B cell (primary cell): ENCODE measurements around the gene CRYZ. TPM values are rescaled to one million over a fixed set of nuclear protein-coding genes. Genes with fewer than 3 reads are reported as not detected.

ENCODE experiments used
- ATAC-seq: fragments of 200-7000 bp; cut with Tn5 transposase; one replicate; pipeline ENCODE4 v1.10.0; 2021; ENCODE audit warnings: low read depth, mild to moderate bottlenecking, moderate number of reproducible peaks, moderate library complexity
- CTCF ChIA-PET: fragments of 350-600 bp; sonication (Branson Sonifier 250); formaldehyde crosslinking; loops from one replicate; lab custom pipeline; 2021; ENCODE audit warnings: antibody characterized with exemption, inconsistent platforms; lab: Charles Lee
- POLR2A ChIA-PET: fragments of 350-600 bp; sonication (Branson Sonifier 250); formaldehyde crosslinking; loops from one replicate; lab custom pipeline; 2021; ENCODE audit warnings: antibody characterized with exemption; lab: Charles Lee
- DNase-seq: peaks from one replicate; pipeline ENCODE4 v3.0.0; 2013
- H2AFZ ChIP-seq: 2 replicates; pipeline ENCODE4 v1.6.1; 2012; ENCODE audit warnings: mild to moderate bottlenecking, low read depth, low read length; ENCODE audit not compliant: insufficient read depth, poor library complexity, severe bottlenecking
- H3K27ac ChIP-seq, 2 donors: 1 replicate in 1 of 2; 2 replicates in 1 of 2; pipeline ENCODE4 v1.5.1; 2012 to 2013; ENCODE audit warnings: low read length in 2 of 2, mild to moderate bottlenecking in 2 of 2, moderate library complexity in 1 of 2
- H3K27me3 ChIP-seq, 4 experiments: fragments of 200-600 bp in 1 of 4; sonication (generic) in 1 of 4; replicated peaks in 1 of 4; 1 replicate in 2 of 4; 2 replicates in 2 of 4; pipeline versions ENCODE4 v1.6.1 to v1.7.0; 2013 to 2016; ENCODE audit warnings: low read length in 3 of 4, mild to moderate bottlenecking in 2 of 4, mixed read lengths in 1 of 4, moderate library complexity in 1 of 4; ENCODE audit not compliant: insufficient read depth in 4 of 4, control insufficient read depth in 3 of 4; ENCODE audit errors: control extremely low read depth in 1 of 4
- H3K36me3 ChIP-seq, 2 experiments: replicated peaks in 1 of 2; 1 replicate in 1 of 2; 2 replicates in 1 of 2; pipeline versions ENCODE4 v1.6.1 to v1.7.1; 2013; ENCODE audit warnings: low read length in 1 of 2; ENCODE audit not compliant: insufficient read depth in 2 of 2, control insufficient read depth in 1 of 2; ENCODE audit errors: control extremely low read depth in 1 of 2, extremely low read depth in 1 of 2
- H3K4me1 ChIP-seq, 2 donors: fragments of 200-600 bp in 1 of 2; sonication (generic) in 1 of 2; 1 replicate in 1 of 2; 2 replicates in 1 of 2; pipeline versions ENCODE4 v1.5.1 to v1.6.1; 2013 to 2017; ENCODE audit warnings: low read length in 2 of 2; ENCODE audit not compliant: control insufficient read depth in 2 of 2, insufficient read depth in 2 of 2
- H3K4me2 ChIP-seq: replicated peaks from 2 replicates; pipeline ENCODE3; 2012; ENCODE audit warnings: mild to moderate bottlenecking, low read depth, low read length; ENCODE audit not compliant: poor library complexity, severe bottlenecking
- H3K4me3 ChIP-seq, 5 experiments: fragments of 200-600 bp in 1 of 5; sonication (generic) in 1 of 5; 1 replicate in 3 of 5; 2 replicates in 2 of 5; pipeline versions ENCODE4 v1.5.1 to v1.7.0; 2011 to 2016; ENCODE audit warnings: low read length in 4 of 5, mild to moderate bottlenecking in 4 of 5, low read depth in 2 of 5, control low read depth in 1 of 5, moderate library complexity in 1 of 5; ENCODE audit not compliant: insufficient read depth in 1 of 5; ENCODE audit errors: control extremely low read depth in 1 of 5, extremely low read depth in 1 of 5
- H3K79me2 ChIP-seq: fragments of 200-600 bp; sonication (generic); one replicate; pipeline ENCODE4 v1.6.0; 2016; ENCODE audit warnings: low read length; ENCODE audit not compliant: control insufficient read depth, insufficient read depth
- H3K9ac ChIP-seq: fragments of 200-600 bp; sonication (generic); 2 replicates; pipeline ENCODE4 v1.6.1; 2017; ENCODE audit warnings: mild to moderate bottlenecking, low read length, moderate library complexity
- H3K9me3 ChIP-seq, 3 donors: one replicate each; pipeline versions ENCODE4 v1.6.1 to v1.7.1; 2013; ENCODE audit warnings: low read length in 2 of 3; ENCODE audit not compliant: control insufficient read depth in 2 of 3, insufficient read depth in 1 of 3; ENCODE audit errors: control extremely low read depth in 1 of 3
- H4K20me1 ChIP-seq: 2 replicates; pipeline ENCODE4 v1.6.0; 2012; ENCODE audit warnings: mild to moderate bottlenecking, low read length; ENCODE audit not compliant: insufficient read depth, control insufficient read depth, poor library complexity, severe bottlenecking
- H3K27ac Mint-ChIP-seq: one replicate; pipeline ENCODE4 v1.8.0; 2021; ENCODE audit warnings: mixed read lengths
- H3K27me3 Mint-ChIP-seq: one replicate; pipeline ENCODE4 v1.8.0; 2021; ENCODE audit warnings: mixed read lengths
- H3K4me1 Mint-ChIP-seq: one replicate; pipeline ENCODE4 v1.8.0; 2021; ENCODE audit warnings: mixed read lengths
- H3K4me3 Mint-ChIP-seq: one replicate; pipeline ENCODE4 v1.8.0; 2021; ENCODE audit warnings: mixed read lengths
- H3K9me3 Mint-ChIP-seq: one replicate; pipeline ENCODE4 v1.8.0; 2022; ENCODE audit warnings: mixed read lengths; ENCODE audit not compliant: insufficient read depth
- EZH2 ChIP-seq: IDR thresholded peaks from 2 replicates; pipeline ENCODE4 v1.6.1; 2012; ENCODE audit warnings: borderline replicate concordance, low read depth, mild to moderate bottlenecking, moderate library complexity, low read length; ENCODE audit not compliant: insufficient read depth, poor library complexity, severe bottlenecking
- WGBS: methylation state at CpG from one replicate; pipeline ENCODE4 v1.1.5; 2013; ENCODE audit warnings: missing lambda C conversion rate; ENCODE audit not compliant: insufficient coverage; 5-methylcytosine and 5-hydroxymethylcytosine counted together
- intact Hi-C: fragments of 100-400 bp; cut with micrococcal nuclease; formaldehyde crosslinking; loops from one replicate; pipeline ENCODE4 v1.10.0; 2022
- polyA plus RNA-seq: library from polyadenylated mRNA; depleted of rRNA; stranded (reverse); fragments of >200 nt; gene quantifications from 2 replicates; pipeline ENCODE4 v1.2.3, GENCODE V29; 2012
- total RNA-seq, 2 donors: library from RNA; stranded (reverse); fragments of 120-200 nt in 1 of 2; gene quantifications; 1 replicate in 1 of 2; 2 replicates in 1 of 2; pipeline versions ENCODE4 v1.2.3 to v1.2.4, GENCODE V29; 2013 to 2022
- TF ChIP-seq, protein P1 (sequence below): fragments of 200-600 bp; IDR thresholded peaks from one replicate; pipeline ENCODE4 v1.8.0; 2022; ENCODE audit warnings: antibody characterized with exemption, mild to moderate bottlenecking

The CRYZ gene
- total and polyA plus RNA-seq, 2 donors (not counting 1 experiment from before 2014, with no cell fraction given) = 11.1 to 21.7 TPM

DNA sequence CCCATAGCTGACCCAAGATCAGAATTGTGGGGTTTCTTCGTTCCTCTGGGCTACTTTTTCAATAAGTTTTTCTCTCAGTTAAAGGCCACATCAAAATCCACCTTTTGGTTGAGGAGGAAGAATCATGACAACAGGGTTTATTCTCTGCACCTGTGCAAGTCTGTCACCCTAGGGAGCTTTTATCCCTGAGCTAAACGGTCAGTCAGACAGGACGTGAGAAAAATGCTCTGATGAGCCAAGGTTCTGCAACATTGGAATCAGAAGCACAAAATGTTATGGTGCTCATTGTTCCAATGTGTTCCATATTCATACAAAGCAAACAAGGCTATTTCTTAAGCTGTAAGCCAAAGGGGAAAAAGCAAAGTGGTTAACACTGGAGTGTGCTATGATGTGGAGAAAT lies 51.8 kb downstream of the CRYZ start:
- Histone ChIP-seq H3K27me3 (no peaks in the 10 kb centered on the region), H3K9me3 (no peaks in the 10 kb centered on the region), H3K36me3 (no peaks in the 10 kb centered on the region), H3K4me1 (peaks cover 2 to 4% of the 10 kb centered on the region in 2 donors), H3K4me3 (no peak overlapping the region), H3K79me2 (no peaks in the 10 kb centered on the region), H3K27ac (no peak overlapping the region), H3K4me2 (peak overlapping the region; percentile 7), H3K9ac (no peak overlapping the region), H4K20me1 (no peaks in the 10 kb centered on the region), H2AFZ (no peak overlapping the region)
- no CpG with 5 or more reads among the region's 3 CpGs for WGBS
- peaks cover 17% of the 10 kb centered on the region for H3K4me1 Mint-ChIP-seq
- H3K27me3 Mint-ChIP-seq = no peaks in the 10 kb centered on the region
- H3K9me3 Mint-ChIP-seq = no peaks in the 10 kb centered on the region
- ChIA-PET POLR2A (interaction anchor here (0.5 kb wide), 1 partner anchor 1089 kb away, joined by 5 read pairs; no protein-coding TSS in a partner anchor), CTCF (interaction anchor here (1.2 kb wide), 1 partner anchor 8 kb away, joined by 6 read pairs; no protein-coding TSS in a partner anchor)
- H3K27ac Mint-ChIP-seq = no peak overlapping the region
- DNase-seq = no peak
- intact Hi-C loops = no loop called here
- TF ChIP-seq EZH2 = no peak
- TF ChIP-seq, protein P1, sequence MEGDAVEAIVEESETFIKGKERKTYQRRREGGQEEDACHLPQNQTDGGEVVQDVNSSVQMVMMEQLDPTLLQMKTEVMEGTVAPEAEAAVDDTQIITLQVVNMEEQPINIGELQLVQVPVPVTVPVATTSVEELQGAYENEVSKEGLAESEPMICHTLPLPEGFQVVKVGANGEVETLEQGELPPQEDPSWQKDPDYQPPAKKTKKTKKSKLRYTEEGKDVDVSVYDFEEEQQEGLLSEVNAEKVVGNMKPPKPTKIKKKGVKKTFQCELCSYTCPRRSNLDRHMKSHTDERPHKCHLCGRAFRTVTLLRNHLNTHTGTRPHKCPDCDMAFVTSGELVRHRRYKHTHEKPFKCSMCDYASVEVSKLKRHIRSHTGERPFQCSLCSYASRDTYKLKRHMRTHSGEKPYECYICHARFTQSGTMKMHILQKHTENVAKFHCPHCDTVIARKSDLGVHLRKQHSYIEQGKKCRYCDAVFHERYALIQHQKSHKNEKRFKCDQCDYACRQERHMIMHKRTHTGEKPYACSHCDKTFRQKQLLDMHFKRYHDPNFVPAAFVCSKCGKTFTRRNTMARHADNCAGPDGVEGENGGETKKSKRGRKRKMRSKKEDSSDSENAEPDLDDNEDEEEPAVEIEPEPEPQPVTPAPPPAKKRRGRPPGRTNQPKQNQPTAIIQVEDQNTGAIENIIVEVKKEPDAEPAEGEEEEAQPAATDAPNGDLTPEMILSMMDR = no peak
- H3K4me3 Mint-ChIP-seq = no peak overlapping the region
- ATAC-seq = no peak

GRCh38 chr1:74679811-74680210 lies 53.0 kb downstream of the CRYZ start:
- Mint-ChIP-seq H3K4me3 (no peak overlapping the region), H3K27me3 (peaks cover under 1% of the 10 kb centered on the region), H3K4me1 (peaks cover 18% of the 10 kb centered on the region), H3K9me3 (no peaks in the 10 kb centered on the region), H3K27ac (no peak overlapping the region)
- H2AFZ ChIP-seq = no peak overlapping the region
- H3K9ac ChIP-seq = no peak overlapping the region
- intact Hi-C loops = no loop called here
- H3K27ac ChIP-seq = no peak overlapping the region
- ChIA-PET CTCF (interaction anchor here (3.0 kb wide), 1 partner anchor 10 kb away, joined by 13 read pairs; no protein-coding TSS in a partner anchor), POLR2A (no interaction called here)
- ATAC-seq (no peak), DNase-seq (no peak)
- H4K20me1 ChIP-seq = no peaks in the 10 kb centered on the region
- H3K27me3 ChIP-seq = no peaks in the 10 kb centered on the region
- H3K4me2 ChIP-seq = no peak overlapping the region
- H3K4me1 ChIP-seq = peaks cover 2 to 4% of the 10 kb centered on the region in 2 donors
- H3K4me3 ChIP-seq = no peak overlapping the region
- no peaks in the 10 kb centered on the region for H3K79me2 ChIP-seq
- no peaks in the 10 kb centered on the region for H3K36me3 ChIP-seq
- TF ChIP-seq, protein P1 = no peak
- no peak for TF ChIP-seq EZH2
- WGBS = 100% methylated on average over 1 of the region's 2 CpGs
- no peaks in the 10 kb centered on the region for H3K9me3 ChIP-seq
